HAP-1 (cell line): Measurements from ENCODE around the gene BORCS8.
"Not testable (repeated sequence)": the region's sequence is repeated elsewhere in the genome, so short reads cannot be mapped to it uniquely, and the experiment has no call there.

Experiments
- DNase-seq, 2 experiments: peaks; one replicate each; pipeline ENCODE4 v3.0.0-alpha.2; 2016 to 2020; ENCODE audit warnings: low spot score in 2 of 2
- H3K27me3 ChIP-seq: fragments of 250-450 bp; sonication (Bioruptor Pico); 2 replicates; pipeline ENCODE4 v1.5.1; 2020; ENCODE audit warnings: low read depth, mild to moderate bottlenecking, moderate library complexity
- H3K36me3 ChIP-seq: fragments of 250-450 bp; sonication (Bioruptor Pico); replicated peaks from 2 replicates; pipeline ENCODE4 v1.5.1; 2020; ENCODE audit warnings: mild to moderate bottlenecking
- H3K4me1 ChIP-seq: fragments of 250-450 bp; sonication (Bioruptor Pico); 2 replicates; pipeline ENCODE4 v1.5.1; 2020; ENCODE audit warnings: mild to moderate bottlenecking
- H3K4me3 ChIP-seq: fragments of 250-450 bp; sonication (Bioruptor Pico); 2 replicates; pipeline ENCODE4 v1.5.1; 2020; ENCODE audit warnings: mild to moderate bottlenecking, moderate library complexity
- H3K9me3 ChIP-seq: fragments of 250-450 bp; sonication (Bioruptor Pico); 2 replicates; pipeline ENCODE4 v1.5.1; 2020; ENCODE audit warnings: mild to moderate bottlenecking, moderate library complexity
- in situ Hi-C: fragments of 300-500 bp; cut with MboI; formaldehyde crosslinking; loops from 3 replicates; pipeline ENCODE4 v1.14.3; 2020; ENCODE audit warnings: low sequenced_read_pairs, inconsistent platforms, mixed read lengths

Gene BORCS8

DNA sequence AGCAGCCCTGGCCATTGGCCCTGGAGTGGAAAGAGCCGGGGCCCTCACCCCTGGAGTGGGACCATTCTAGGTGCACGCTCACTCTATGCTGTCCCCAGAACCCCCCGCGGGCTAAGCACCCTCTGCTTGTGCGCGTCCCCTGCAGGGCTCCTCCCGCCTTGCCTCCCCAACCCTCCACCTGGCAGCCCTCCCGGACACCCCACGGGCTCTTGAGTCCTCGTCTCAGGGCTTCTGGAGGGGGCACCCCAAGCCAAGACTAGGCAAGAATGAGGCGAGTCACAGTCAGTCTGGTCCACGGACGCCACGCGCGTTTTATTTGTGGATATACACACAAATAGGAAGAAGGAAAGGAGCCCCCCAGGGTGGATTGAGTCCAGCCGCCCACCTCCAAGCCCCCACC, 46.7 kb downstream of the BORCS8 start:
- no peaks in the 10 kb centered on the region for H3K9me3 ChIP-seq
- H3K4me3 ChIP-seq = no peak overlapping the region
- H3K4me1 ChIP-seq = no peaks in the 10 kb centered on the region
- no peaks in the 10 kb centered on the region for H3K36me3 ChIP-seq
- in situ Hi-C loops = no loop called here
- H3K27me3 ChIP-seq = no peaks in the 10 kb centered on the region
- no peak for DNase-seq

DNA sequence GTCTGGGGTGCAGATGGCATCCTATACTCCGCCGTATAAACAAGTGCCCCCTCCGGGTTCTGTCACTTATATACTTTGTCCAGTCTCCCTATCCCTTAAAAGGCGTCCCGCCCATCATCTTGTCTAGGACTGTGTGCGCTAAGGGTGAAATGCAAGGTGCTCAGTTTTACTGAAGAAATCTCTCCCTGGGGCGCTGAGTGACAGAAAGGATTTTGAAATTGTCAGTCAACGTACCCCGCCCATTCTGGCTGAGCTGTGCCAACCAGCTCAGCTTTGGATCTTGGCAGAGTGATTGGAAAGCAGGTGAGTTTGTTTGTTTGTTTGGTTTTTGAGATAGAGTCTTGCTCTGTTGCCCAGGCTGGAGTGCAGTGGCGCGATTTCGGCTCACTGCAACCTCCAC, 49.6 kb downstream of the BORCS8 start:
- H3K9me3 ChIP-seq = no peaks in the 10 kb centered on the region
- in situ Hi-C loops = loop anchor here (5.0 kb wide), 1 partner anchor 85 kb away; no protein-coding TSS in a partner anchor
- H3K4me3 ChIP-seq = no peak overlapping the region
- H3K4me1 ChIP-seq = no peaks in the 10 kb centered on the region
- H3K36me3 ChIP-seq = no peaks in the 10 kb centered on the region
- no peaks in the 10 kb centered on the region for H3K27me3 ChIP-seq
- no peak for DNase-seq

DNA sequence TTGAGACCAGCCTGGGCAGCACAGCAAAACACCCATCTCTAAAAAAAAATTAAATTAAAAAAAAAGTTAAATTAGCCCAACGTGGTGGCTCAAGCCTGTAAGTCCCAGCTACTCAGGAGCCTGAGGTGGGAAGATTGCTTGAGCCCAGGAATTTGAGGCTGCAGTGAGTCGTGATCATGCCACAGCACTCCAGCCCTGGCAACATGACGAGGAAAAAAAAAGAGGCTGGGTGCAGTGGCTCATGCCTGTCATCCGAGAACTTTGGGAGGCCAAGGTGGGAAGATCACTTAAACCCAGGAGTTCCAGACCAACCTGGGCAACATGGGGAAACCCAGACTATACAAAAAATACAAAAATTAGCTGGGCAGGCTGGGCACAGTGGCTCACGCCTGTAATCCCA, 51.5 kb downstream of the BORCS8 start:
- no peak overlapping the region for H3K4me3 ChIP-seq
- DNase-seq = no peak
- in situ Hi-C loops = loop anchor here (5.0 kb wide), 1 partner anchor 83 kb away; no protein-coding TSS in a partner anchor
- H3K4me1 ChIP-seq = 0 out of 2 replicates have a peak, but pooled peaks cover 4% of the 10 kb centered on the region
- H3K9me3 ChIP-seq = no peaks in the 10 kb centered on the region
- no peaks in the 10 kb centered on the region for H3K36me3 ChIP-seq
- H3K27me3 ChIP-seq = no peaks in the 10 kb centered on the region

DNA sequence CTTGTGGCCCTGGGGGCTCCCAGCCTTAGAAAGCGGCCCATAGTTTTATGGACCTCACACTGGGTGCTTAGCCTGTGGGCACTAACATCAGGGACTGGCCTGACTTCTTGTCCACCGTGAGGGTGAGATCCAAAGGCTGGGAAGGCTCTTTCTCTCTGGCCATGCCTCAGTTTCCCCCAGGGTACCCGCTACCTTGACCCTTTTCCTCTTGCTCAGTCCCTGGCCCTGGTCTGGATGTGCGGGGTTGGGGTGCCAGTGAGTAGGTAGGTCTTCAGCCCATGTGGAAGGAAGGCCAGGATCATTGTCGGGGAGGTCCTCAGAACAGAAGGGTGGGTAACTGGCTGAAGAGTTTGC, 52.1 kb downstream of the BORCS8 start:
- Histone ChIP-seq H3K36me3 (no peaks in the 10 kb centered on the region), H3K4me3 (no peak overlapping the region), H3K9me3 (no peaks in the 10 kb centered on the region), H3K4me1 (0 out of 2 replicates have a peak, but pooled peaks cover 4% of the 10 kb centered on the region), H3K27me3 (no peaks in the 10 kb centered on the region)
- in situ Hi-C loops = loop anchor here (5.0 kb wide), 1 partner anchor 83 kb away; no protein-coding TSS in a partner anchor
- no peak for DNase-seq

DNA sequence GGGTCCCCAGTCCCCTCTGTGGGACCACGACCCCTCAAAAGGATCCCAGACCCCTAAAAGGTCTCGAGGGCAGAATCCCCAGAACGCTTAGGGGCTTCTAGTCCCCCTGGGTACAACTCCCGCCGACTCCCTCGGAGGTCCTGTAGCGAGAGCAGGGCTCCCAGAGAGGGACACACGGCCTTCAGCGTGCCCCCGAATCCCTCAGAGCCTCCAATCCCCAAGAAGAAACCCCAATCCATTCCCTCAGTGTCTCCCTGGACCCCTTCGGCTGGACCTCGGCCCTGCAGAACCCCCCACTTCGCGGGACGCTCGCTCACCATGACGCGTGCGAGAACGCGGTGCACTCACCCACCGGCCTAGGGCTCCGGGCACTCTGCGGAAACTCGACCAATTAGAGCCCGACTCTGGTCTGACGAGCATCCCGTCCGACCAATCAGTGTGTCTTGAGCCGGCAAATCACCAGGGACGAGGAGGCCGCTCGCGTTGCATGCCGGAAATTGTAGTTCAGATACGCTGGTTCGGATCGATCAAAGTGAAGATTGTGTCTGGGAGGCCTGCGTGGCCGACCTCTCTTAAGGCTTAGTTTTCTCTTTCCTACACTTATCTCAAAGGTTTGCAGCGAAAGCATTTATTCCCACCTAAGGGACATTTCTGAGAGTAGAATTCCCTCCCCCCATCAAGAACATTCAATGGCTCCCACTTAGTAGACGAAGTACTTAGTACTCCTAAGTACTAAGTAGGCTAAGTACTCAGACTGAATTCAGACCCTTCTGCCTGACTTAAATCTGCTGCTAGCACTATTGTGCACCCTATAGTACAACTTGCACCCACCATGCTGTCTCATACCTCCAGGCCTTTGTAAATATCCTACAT, 53.6 kb downstream of the BORCS8 start, which contains the start of gene TMEM161A:
Gene TMEM161A (minus strand): TSS at position 370 of the 873 bp plus-strand sequence. CDS start 50 bp downstream, at position 320.
- Histone ChIP-seq H3K4me1 (0 out of 2 replicates have a peak, but pooled peaks cover 4% of the 10 kb centered on the region), H3K9me3 (no peaks in the 10 kb centered on the region), H3K36me3 (no peaks in the 10 kb centered on the region), H3K4me3 (peak within 1 kb of the TSS; percentile 80), H3K27me3 (no peaks in the 10 kb centered on the region)
- DNase-seq = peak; percentile 97 to 98
- in situ Hi-C loops = no loop called here

DNA sequence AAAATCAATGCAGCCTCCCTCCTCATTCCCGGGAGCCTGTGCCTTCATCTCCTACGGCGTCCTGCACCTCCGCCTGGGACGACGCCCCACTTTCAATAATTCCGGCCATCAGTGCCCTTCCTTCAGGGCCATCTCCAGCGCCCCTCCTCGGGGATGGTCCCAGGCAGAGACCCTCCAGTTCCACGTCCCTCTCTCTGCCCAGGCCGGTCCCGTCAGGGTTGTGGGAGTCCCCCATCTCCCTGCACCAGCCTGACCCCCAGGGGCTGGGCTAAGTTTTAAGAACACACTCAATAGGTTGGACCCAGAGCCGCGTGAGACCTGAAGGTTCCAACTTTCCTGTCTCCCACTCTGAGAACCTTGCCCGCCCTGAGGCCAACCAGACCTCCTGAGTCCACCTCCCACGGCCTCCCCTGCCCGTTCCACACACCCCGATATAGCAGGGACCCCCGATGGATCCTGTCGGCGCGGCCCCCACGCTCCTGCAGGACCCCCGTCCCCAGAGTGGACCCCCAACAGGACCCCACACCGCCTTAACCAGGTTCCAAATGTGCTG, 54.3 kb downstream of the BORCS8 start:
- no peaks in the 10 kb centered on the region for H3K27me3 ChIP-seq
- in situ Hi-C loops = no loop called here
- H3K4me1 ChIP-seq = 0 out of 2 replicates have a peak, but pooled peaks cover 4% of the 10 kb centered on the region
- no peaks in the 10 kb centered on the region for H3K9me3 ChIP-seq
- peak in 1 of 2 experiments; percentile 39 for DNase-seq
- peak overlapping the region; percentile 80 for H3K4me3 ChIP-seq
- peaks cover 2% of the 10 kb centered on the region; the same call in 1 of the 2 replicates for H3K36me3 ChIP-seq

DNA sequence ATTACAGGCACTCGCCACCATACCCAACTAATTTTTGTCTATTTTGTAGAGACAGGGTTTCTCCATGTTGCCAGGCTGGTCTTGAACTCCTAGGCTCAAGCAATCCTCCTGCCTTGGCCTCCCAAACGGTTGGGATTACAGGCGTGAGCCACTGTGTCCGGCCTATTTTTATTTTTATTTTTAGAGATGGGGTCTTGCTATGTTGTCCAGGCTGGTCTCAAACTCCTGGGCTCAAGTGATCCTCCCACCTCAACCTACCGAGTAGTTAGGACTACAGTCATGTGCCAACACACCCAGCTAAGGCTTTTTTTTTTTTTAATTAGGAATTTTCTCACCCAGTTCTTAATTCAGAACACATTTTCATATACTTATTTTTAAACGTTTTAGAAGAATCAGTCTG, 56.2 kb downstream of the BORCS8 start:
- H3K4me1 ChIP-seq, H3K27me3 ChIP-seq, DNase-seq, H3K36me3 ChIP-seq, H3K4me3 ChIP-seq, H3K9me3 ChIP-seq, in situ Hi-C loops: not testable (repeated sequence)

DNA sequence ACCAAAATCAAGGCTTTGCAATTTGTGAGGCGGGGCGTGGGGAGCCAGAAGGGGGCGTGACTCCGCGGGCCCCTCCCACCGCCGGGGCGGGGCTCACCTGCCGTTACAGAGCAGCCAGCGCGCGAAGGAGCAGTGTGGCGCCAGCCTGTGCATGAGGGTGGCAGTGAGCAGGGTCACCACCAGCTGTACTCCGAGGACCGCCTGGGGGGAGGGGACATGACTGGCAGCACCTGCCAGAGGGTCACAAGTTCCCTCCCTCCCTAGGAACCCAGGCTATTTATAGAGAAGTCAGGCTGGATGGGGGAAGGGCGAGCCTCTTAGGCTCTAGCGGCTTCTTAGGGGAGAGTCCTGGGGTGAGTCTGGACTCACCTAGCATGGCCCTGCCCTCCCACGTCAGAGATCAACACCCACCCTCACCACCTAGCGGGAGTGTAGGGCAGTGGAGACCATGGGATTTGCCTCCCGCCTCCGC, 57.2 kb downstream of the BORCS8 start:
- H3K4me3 ChIP-seq = no peak overlapping the region
- H3K27me3 ChIP-seq = no peaks in the 10 kb centered on the region
- 0 out of 2 replicates have a peak, but pooled peaks cover 4% of the 10 kb centered on the region for H3K4me1 ChIP-seq
- DNase-seq = peak in 1 of 2 experiments; percentile 58
- in situ Hi-C loops = no loop called here
- no peaks in the 10 kb centered on the region for H3K9me3 ChIP-seq
- peaks cover 3% of the 10 kb centered on the region; the same call in 1 of the 2 replicates for H3K36me3 ChIP-seq

DNA sequence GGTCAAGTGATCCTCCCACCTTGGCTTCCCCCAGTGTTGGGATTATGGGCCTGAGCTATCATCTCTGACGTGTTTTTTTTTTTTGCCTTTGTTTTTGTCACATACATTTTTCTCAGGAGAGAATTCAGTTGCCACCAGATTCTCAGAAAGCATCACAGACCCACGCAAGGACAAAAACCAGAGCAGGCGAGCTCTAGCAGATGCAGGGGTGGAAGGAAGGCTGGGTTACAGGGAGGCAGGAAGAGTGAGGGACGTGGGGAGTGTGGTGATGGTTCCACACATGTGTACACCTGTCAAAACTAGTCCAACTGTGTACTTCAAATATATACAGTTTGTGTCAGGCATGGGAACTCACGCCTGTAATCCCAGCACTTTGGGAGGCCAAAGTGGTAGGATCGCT, 58.0 kb downstream of the BORCS8 start:
- in situ Hi-C loops = no loop called here
- H3K36me3 ChIP-seq = peaks cover 3% of the 10 kb centered on the region

DNA sequence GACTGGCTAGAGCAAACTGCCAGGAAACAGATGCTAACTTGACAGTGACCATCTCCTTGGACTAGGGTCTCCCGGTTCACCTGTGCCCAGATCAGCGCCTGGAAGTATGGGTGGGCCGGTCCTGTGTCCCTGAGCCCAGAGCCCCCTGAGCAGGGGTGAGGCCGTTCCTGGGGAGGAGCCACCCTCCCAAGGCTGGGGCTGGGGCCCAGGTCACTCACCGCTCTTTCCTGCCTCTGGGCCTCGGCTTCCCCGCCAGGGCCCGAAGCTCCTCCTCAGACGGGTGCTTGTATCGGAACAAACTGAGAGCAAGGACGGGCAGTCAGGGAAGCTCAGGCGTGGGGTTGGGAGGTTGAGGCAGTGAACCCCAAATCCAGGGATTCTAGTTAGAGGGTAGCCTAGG, 59.0 kb downstream of the BORCS8 start:
- Histone ChIP-seq H3K27me3 (no peaks in the 10 kb centered on the region), H3K9me3 (no peaks in the 10 kb centered on the region), H3K4me3 (no peak overlapping the region), H3K4me1 (0 out of 2 replicates have a peak, but pooled peaks cover 4% of the 10 kb centered on the region), H3K36me3 (peaks cover 3% of the 10 kb centered on the region)
- no peak for DNase-seq
- in situ Hi-C loops = no loop called here

More for the DNA sequence above, 58.0 kb downstream of the BORCS8 start:
- Histone ChIP-seq H3K27me3 (no peaks in the 10 kb centered on the region), H3K9me3 (no peaks in the 10 kb centered on the region), H3K4me3 (no peak overlapping the region), H3K4me1 (0 out of 2 replicates have a peak, but pooled peaks cover 4% of the 10 kb centered on the region)
- DNase-seq = no peak

DNA sequence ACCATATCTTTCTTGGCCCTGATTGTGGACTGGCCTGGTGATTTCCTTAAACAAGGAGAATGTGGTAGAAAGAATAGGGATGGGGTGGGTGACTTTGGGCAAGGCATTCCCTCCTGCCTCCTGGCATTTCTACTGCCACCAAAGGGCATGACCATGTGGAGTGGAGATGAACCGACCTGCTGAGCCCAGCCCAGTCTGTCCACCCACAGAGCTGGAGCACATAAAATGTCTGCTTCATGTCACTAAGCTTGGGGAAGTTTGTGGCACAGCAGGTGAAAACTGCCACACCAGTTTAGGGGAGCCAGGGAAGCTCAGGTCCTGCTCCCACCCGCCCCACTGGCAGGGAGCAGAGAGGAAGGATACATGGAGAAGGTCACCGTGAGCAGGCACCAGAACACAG, 60.0 kb downstream of the BORCS8 start:
- Histone ChIP-seq H3K4me1 (0 out of 2 replicates have a peak, but pooled peaks cover 1% of the 10 kb centered on the region), H3K4me3 (no peak overlapping the region), H3K36me3 (peaks cover 3% of the 10 kb centered on the region), H3K9me3 (no peaks in the 10 kb centered on the region), H3K27me3 (no peaks in the 10 kb centered on the region)
- no peak for DNase-seq
- in situ Hi-C loops = no loop called here
